Neuronal stem cell (in vitro differentiated cells): Measurements from ENCODE around the gene COL16A1.

Source experiments
- DNase-seq: peaks from one replicate; pipeline ENCODE4 v3.0.0-alpha.2; 2013; ENCODE audit warnings: low spot score
- H2AFZ ChIP-seq: one replicate; pipeline ENCODE4 v1.6.1; 2013; ENCODE audit warnings: mild to moderate bottlenecking, low read length, inconsistent platforms
- H2AK5ac ChIP-seq: 2 replicates; pipeline ENCODE4 v1.6.1; 2013; ENCODE audit warnings: low read depth, mild to moderate bottlenecking, inconsistent platforms, low read length, moderate library complexity, mixed read lengths
- H2BK120ac ChIP-seq: 2 replicates; pipeline ENCODE4 v1.6.1; 2013; ENCODE audit warnings: low read depth, mild to moderate bottlenecking, inconsistent platforms, low read length, moderate library complexity, mixed read lengths
- H2BK12ac ChIP-seq: one replicate; pipeline ENCODE4 v1.6.1; 2013; ENCODE audit warnings: low read length, inconsistent platforms
- H2BK15ac ChIP-seq: 2 replicates; pipeline ENCODE4 v1.6.1; 2013; ENCODE audit warnings: mild to moderate bottlenecking, low read length, inconsistent platforms, mixed read lengths
- H2BK5ac ChIP-seq: one replicate; pipeline ENCODE4 v1.6.1; 2013; ENCODE audit warnings: inconsistent platforms, mild to moderate bottlenecking, low read length, moderate library complexity
- H3K14ac ChIP-seq: one replicate; pipeline ENCODE4 v1.6.1; 2013; ENCODE audit warnings: low read length, inconsistent platforms
- H3K18ac ChIP-seq: 2 replicates; pipeline ENCODE4 v1.6.1; 2013; ENCODE audit warnings: low read length, inconsistent platforms
- H3K23ac ChIP-seq: 2 replicates; pipeline ENCODE4 v1.6.1; 2013; ENCODE audit warnings: low read depth, mild to moderate bottlenecking, mixed read lengths, low read length, inconsistent platforms; ENCODE audit not compliant: poor library complexity
- H3K27ac ChIP-seq: replicated peaks from 3 replicates; pipeline ENCODE4 v1.5.1; 2013; ENCODE audit warnings: low read length, inconsistent platforms
- H3K27me3 ChIP-seq, 3 experiments: 2 replicates each; pipeline ENCODE4 v1.6.1; 2013; ENCODE audit warnings: low read length in 3 of 3, mild to moderate bottlenecking in 2 of 3, inconsistent platforms in 1 of 3, low read depth in 1 of 3, mixed read lengths in 1 of 3, moderate library complexity in 1 of 3; ENCODE audit not compliant: control insufficient read depth in 3 of 3, insufficient read depth in 3 of 3
- H3K36me3 ChIP-seq, 2 donors: replicated peaks in 1 of 2; 2 replicates each; pipeline ENCODE4 v1.6.1; 2013; ENCODE audit warnings: low read length in 2 of 2; ENCODE audit not compliant: control insufficient read depth in 2 of 2, insufficient read depth in 2 of 2
- H3K4ac ChIP-seq: 2 replicates; pipeline ENCODE4 v1.6.1; 2013; ENCODE audit warnings: inconsistent platforms, mild to moderate bottlenecking, low read length, moderate library complexity
- H3K4me1 ChIP-seq, 2 donors: 1 replicate in 1 of 2; 2 replicates in 1 of 2; pipeline ENCODE4 v1.6.1; 2013; ENCODE audit warnings: low read length in 2 of 2, low read depth in 1 of 2; ENCODE audit not compliant: control insufficient read depth in 2 of 2, insufficient read depth in 1 of 2
- H3K4me2 ChIP-seq: one replicate; pipeline ENCODE4 v1.6.1; 2013; ENCODE audit warnings: mild to moderate bottlenecking, low read length, inconsistent platforms; ENCODE audit not compliant: insufficient read depth, poor library complexity, severe bottlenecking
- H3K4me3 ChIP-seq, 2 donors: 2 replicates each; pipeline ENCODE4 v1.5.1; 2013; ENCODE audit warnings: low read length in 2 of 2, mild to moderate bottlenecking in 2 of 2, inconsistent platforms in 1 of 2, moderate library complexity in 1 of 2
- H3K79me1 ChIP-seq: one replicate; pipeline ENCODE4 v1.6.1; 2013; ENCODE audit warnings: low read depth, mild to moderate bottlenecking, inconsistent platforms, low read length, moderate library complexity
- H3K9ac ChIP-seq: one replicate; pipeline ENCODE4 v1.6.1; 2013; ENCODE audit warnings: mild to moderate bottlenecking, low read depth, low read length, inconsistent platforms; ENCODE audit not compliant: poor library complexity
- H3K9me3 ChIP-seq, 2 donors: replicated peaks in 1 of 2; 2 replicates each; pipeline versions ENCODE3 to v1.6.1; 2013; ENCODE audit warnings: low read length in 2 of 2, mild to moderate bottlenecking in 2 of 2, inconsistent platforms in 1 of 2, low read depth in 1 of 2, mixed read lengths in 1 of 2, moderate library complexity in 1 of 2; ENCODE audit not compliant: control insufficient read depth in 2 of 2, insufficient read depth in 1 of 2
- H4K8ac ChIP-seq: one replicate; pipeline ENCODE4 v1.6.1; 2013; ENCODE audit warnings: low read depth, mild to moderate bottlenecking, inconsistent platforms, low read length, moderate library complexity
- H4K91ac ChIP-seq: one replicate; pipeline ENCODE4 v1.6.1; 2013; ENCODE audit warnings: low read length, low read depth, mild to moderate bottlenecking, inconsistent platforms; ENCODE audit not compliant: poor library complexity
- WGBS, 2 donors: extraction: QIAGEN DNeasy Blood & Tissue Kit; methylation state at CpG; one replicate each; pipeline ENCODE4 v1.1.7; 2013; ENCODE audit warnings: missing lambda C conversion rate in 2 of 2, mixed read lengths in 1 of 2; ENCODE audit not compliant: insufficient read length in 2 of 2, insufficient replicate concordance in 1 of 2; ENCODE audit errors: extremely low coverage in 2 of 2; 5-methylcytosine and 5-hydroxymethylcytosine counted together

Gene COL16A1

GRCh38 chr1:31662463-31662862, 41.4 kb downstream of the COL16A1 start:
- Histone ChIP-seq H4K91ac (no peak overlapping the region), H3K36me3 (no peaks in the 10 kb centered on the region), H2BK12ac (peak overlapping the region; percentile 31), H3K4me2 (no peak overlapping the region), H3K4ac (no peak overlapping the region), H2BK5ac (no peak overlapping the region), H2BK15ac (no peak overlapping the region), H3K27ac (no peak overlapping the region), H3K4me3 (no peak overlapping the region), H3K27me3 (peaks cover 0 to 60% (median 0%) of the 10 kb centered on the region in 3 experiments), H3K23ac (peak overlapping the region; percentile 66), H2AK5ac (peak overlapping the region; percentile 42), H3K79me1 (no peaks in the 10 kb centered on the region), H3K14ac (no peak overlapping the region), H3K18ac (no peak overlapping the region), H2BK120ac (no peak overlapping the region), H3K9ac (no peak overlapping the region), H3K9me3 (no peaks in the 10 kb centered on the region), H4K8ac (no peak overlapping the region), H2AFZ (no peak overlapping the region), H3K4me1 (peaks cover 0 to 3% of the 10 kb centered on the region in 2 donors)
- no CpG with 5 or more reads among the region's 12 CpGs for WGBS, 2 donors
- DNase-seq: no peak

- H2AFZ ChIP-seq: no peak overlapping the region
- H2BK120ac ChIP-seq: no peak overlapping the region
- H2AK5ac ChIP-seq: no peak overlapping the region
- H3K14ac ChIP-seq: no peak overlapping the region
- H3K9me3 ChIP-seq: no peaks in the 10 kb centered on the region
- H2BK5ac ChIP-seq: no peak overlapping the region
- H2BK15ac ChIP-seq: no peak overlapping the region
- H3K79me1 ChIP-seq: no peaks in the 10 kb centered on the region
- no peak overlapping the region for H3K9ac ChIP-seq
- no CpG with 5 or more reads among the region's 6 CpGs for WGBS, 2 donors
- peaks cover 0 to 3% of the 10 kb centered on the region in 2 donors for H3K4me1 ChIP-seq
- H3K18ac ChIP-seq: no peak overlapping the region
- no peak overlapping the region for H4K91ac ChIP-seq
- H2BK12ac ChIP-seq: no peak overlapping the region
- DNase-seq: no peak
- H3K23ac ChIP-seq: no peak overlapping the region
- H3K27ac ChIP-seq: no peak overlapping the region
- H3K4me2 ChIP-seq: no peak overlapping the region
- H4K8ac ChIP-seq: no peak overlapping the region
- peaks cover 0 to 59% (median 0%) of the 10 kb centered on the region in 3 experiments for H3K27me3 ChIP-seq
- H3K4ac ChIP-seq: no peak overlapping the region
- H3K36me3 ChIP-seq: no peaks in the 10 kb centered on the region
- no peak overlapping the region for H3K4me3 ChIP-seq
Observed at GRCh38 chr1:31661856-31662255, 42.0 kb downstream of the COL16A1 start.

- H3K4ac ChIP-seq: no peak overlapping the region
- H3K4me1 ChIP-seq: peaks cover 3% of the 10 kb centered on the region in 2 donors
- no peak overlapping the region for H3K9ac ChIP-seq
- no peak overlapping the region for H3K4me2 ChIP-seq
- no peaks in the 10 kb centered on the region for H3K9me3 ChIP-seq
- H3K27ac ChIP-seq: no peak overlapping the region
- no peaks in the 10 kb centered on the region for H3K36me3 ChIP-seq
- WGBS, 2 donors: no CpG with 5 or more reads among the region's 4 CpGs
- H3K23ac ChIP-seq: peak overlapping the region; percentile 20
- H2BK120ac ChIP-seq: no peak overlapping the region
- H2BK5ac ChIP-seq: no peak overlapping the region
- no peak overlapping the region for H4K8ac ChIP-seq
- peak overlapping the region; percentile 9 for H2AK5ac ChIP-seq
- H2BK15ac ChIP-seq: no peak overlapping the region
- no peak overlapping the region for H2BK12ac ChIP-seq
- no peak for DNase-seq
- no peaks in the 10 kb centered on the region for H3K79me1 ChIP-seq
- peaks cover 0 to 56% (median 0%) of the 10 kb centered on the region in 3 experiments for H3K27me3 ChIP-seq
- no peak overlapping the region for H3K14ac ChIP-seq
- H3K4me3 ChIP-seq: no peak overlapping the region
- no peak overlapping the region for H4K91ac ChIP-seq
- H2AFZ ChIP-seq: no peak overlapping the region
- H3K18ac ChIP-seq: no peak overlapping the region
Observed at GRCh38 chr1:31660871-31661455, 42.9 kb downstream of the COL16A1 start.

- no peak overlapping the region for H3K4me2 ChIP-seq
- no peak overlapping the region for H3K23ac ChIP-seq
- H3K9me3 ChIP-seq: no peaks in the 10 kb centered on the region
- H2BK15ac ChIP-seq: no peak overlapping the region
- no peak overlapping the region for H2AK5ac ChIP-seq
- H3K27ac ChIP-seq: no peak overlapping the region
- DNase-seq: no peak
- H3K4me3 ChIP-seq: no peak overlapping the region
- H2BK120ac ChIP-seq: no peak overlapping the region
- H3K27me3 ChIP-seq: peaks cover 0 to 52% (median 0%) of the 10 kb centered on the region in 3 experiments
- no peaks in the 10 kb centered on the region for H3K79me1 ChIP-seq
- H3K14ac ChIP-seq: no peak overlapping the region
- no peak overlapping the region for H3K18ac ChIP-seq
- no peak overlapping the region for H4K91ac ChIP-seq
- H2AFZ ChIP-seq: no peak overlapping the region
- H4K8ac ChIP-seq: no peak overlapping the region
- H3K36me3 ChIP-seq: no peaks in the 10 kb centered on the region
- no peak overlapping the region for H3K4ac ChIP-seq
- H2BK12ac ChIP-seq: no peak overlapping the region
- H2BK5ac ChIP-seq: peak overlapping the region; percentile 19
- WGBS, 2 donors: no CpG with 5 or more reads among the region's 3 CpGs
- H3K9ac ChIP-seq: no peak overlapping the region
- peaks cover 3 to 7% of the 10 kb centered on the region in 2 donors for H3K4me1 ChIP-seq
Observed at GRCh38 chr1:31659889-31660288, 43.9 kb downstream of the COL16A1 start.
